Coronary artery (tissue), 2 donors: ENCODE measurements around the gene PHLDB3.
"Not testable (repeated sequence)": the region's sequence is repeated elsewhere in the genome, so short reads cannot be mapped to it uniquely, and the experiment has no call there.

Experiments
- DNase-seq: peaks from one replicate; pipeline ENCODE4 v3.0.0-alpha.2; 2017; ENCODE audit warnings: low spot score
- H3K27ac ChIP-seq, 2 donors: fragments of 200-600 bp; sonication (generic); one replicate each; pipeline ENCODE4 v1.5.1; 2016 to 2019
- H3K4me3 ChIP-seq: fragments of 200-600 bp; sonication (generic); 2 replicates; pipeline ENCODE4 v1.5.1; 2016; ENCODE audit warnings: mild to moderate bottlenecking, moderate library complexity
- CTCF ChIP-seq: fragments of 200-600 bp; sonication (generic); IDR thresholded peaks from one replicate; pipeline ENCODE4 v1.5.1; 2019; ENCODE audit warnings: antibody characterized with exemption

PHLDB3 gene

GRCh38 chr19:43526884-43527859, 22.6 kb upstream of the PHLDB3 start, which contains the start of gene ETHE1:
Gene ETHE1, minus strand, starts transcription at chr19:43527201. Its CDS starts 24 bp downstream, at chr19:43527177.
- TF ChIP-seq CTCF, result no peak
- DNase-seq, result peak; percentile 91
- Histone ChIP-seq H3K4me3 (peak within 1 kb of the TSS; percentile 98), H3K27ac (peak within 1 kb of the TSS; percentile 77 to 92)

GRCh38 chr19:43525836-43526771, 21.6 kb upstream of the PHLDB3 start:
- TF ChIP-seq CTCF, result no peak
- peak; percentile 77 for DNase-seq
- peak overlapping the region; percentile 77 to 92 for H3K27ac ChIP-seq
- H3K4me3 ChIP-seq, result peak overlapping the region; percentile 98

- H3K27ac ChIP-seq, result peak overlapping the region; percentile 77 to 92
- peak; percentile 81 for DNase-seq
- peak overlapping the region; percentile 98 for H3K4me3 ChIP-seq
- no peak for TF ChIP-seq CTCF
Measured at GRCh38 chr19:43524922-43525835, 20.6 kb upstream of the PHLDB3 start.

- not testable (repeated sequence) for DNase-seq
Measured at GRCh38 chr19:43523696-43524095, 19.1 kb upstream of the PHLDB3 start.

GRCh38 chr19:43522929-43523328, 18.4 kb upstream of the PHLDB3 start:
- no peak for TF ChIP-seq CTCF
- no peak for DNase-seq
- Histone ChIP-seq H3K27ac (no peak overlapping the region), H3K4me3 (no peak overlapping the region)

More at GRCh38 chr19:43523696-43524095, 19.1 kb upstream of the PHLDB3 start:
- H3K27ac ChIP-seq, H3K4me3 ChIP-seq: not testable (repeated sequence)

GRCh38 chr19:43519436-43520088, 15.0 kb upstream of the PHLDB3 start:
- peak; percentile 79 for TF ChIP-seq CTCF
- DNase-seq, result no peak
- no peak overlapping the region for H3K4me3 ChIP-seq
- H3K27ac ChIP-seq, result no peak overlapping the region
